ENCODE data around the gene SYCE3.

Gene SYCE3

DNA sequence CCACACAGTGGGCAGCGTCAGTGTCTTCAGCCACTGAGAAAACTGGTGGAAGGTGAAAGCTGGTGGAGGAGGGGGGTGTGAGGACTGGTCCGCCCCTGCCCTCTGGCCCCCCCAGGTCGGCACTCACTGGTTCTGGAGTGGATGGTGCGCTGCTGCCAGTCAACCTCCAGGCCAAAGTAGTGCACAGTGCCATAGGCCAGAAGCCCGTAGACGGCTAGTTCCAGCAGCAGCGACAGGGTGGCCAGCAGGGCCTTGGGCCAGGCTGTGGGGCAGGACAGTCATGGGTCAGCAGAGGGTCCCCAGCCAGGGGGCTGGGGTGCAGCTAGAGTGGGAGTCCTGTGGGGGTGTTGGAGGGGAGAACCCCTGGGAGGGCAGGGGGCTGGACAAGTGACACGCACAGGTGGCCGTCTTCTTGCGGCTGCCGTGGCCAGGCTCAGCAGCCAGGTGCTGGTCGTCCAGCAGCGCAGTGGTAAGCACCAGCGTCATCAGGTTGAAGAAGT, 57.4 kb downstream of the SYCE3 start:
- Histone ChIP-seq H3K27me3 (ENCODE audit: control insufficient read depth, low read length) (no peaks in the 10 kb centered on the region), H3K4me1 (ENCODE audit: control insufficient read depth, low read length) (peaks cover 19% of the 10 kb centered on the region), H3K4me2 (ENCODE audit: low read length) (no peak overlapping the region), H3K9me2 (replicated peaks; ENCODE audit: control insufficient read depth, low read length) (no peaks in the 10 kb centered on the region), H3K9me3 (ENCODE audit: control insufficient read depth, insufficient read depth, low read length) (no peaks in the 10 kb centered on the region), H3K4me3 (ENCODE audit: low read length) (no peak overlapping the region), H3F3A (ENCODE audit: control insufficient read depth, insufficient read depth) (no peaks in the 10 kb centered on the region; the same call in 1 of the 2 replicates), H4K20me1 (ENCODE audit: control insufficient read depth, insufficient read depth, low read depth, low read length) (peaks cover 10% of the 10 kb centered on the region; the same call in 1 of the 2 replicates), H3K27ac (ENCODE audit: low read depth, low read length) (no peak overlapping the region), H3K36me3 (ENCODE audit: control insufficient read depth, low read length) (peaks cover 45% of the 10 kb centered on the region), H3K79me2 (ENCODE audit: control insufficient read depth, low read length) (peaks cover 51% of the 10 kb centered on the region)
- TF ChIP-seq EZH2phosphoT487 (IDR thresholded peaks at IDR 0.05; ENCODE audit: borderline replicate concordance, low read length) = no peak
- TF ChIP-seq, protein P1, sequence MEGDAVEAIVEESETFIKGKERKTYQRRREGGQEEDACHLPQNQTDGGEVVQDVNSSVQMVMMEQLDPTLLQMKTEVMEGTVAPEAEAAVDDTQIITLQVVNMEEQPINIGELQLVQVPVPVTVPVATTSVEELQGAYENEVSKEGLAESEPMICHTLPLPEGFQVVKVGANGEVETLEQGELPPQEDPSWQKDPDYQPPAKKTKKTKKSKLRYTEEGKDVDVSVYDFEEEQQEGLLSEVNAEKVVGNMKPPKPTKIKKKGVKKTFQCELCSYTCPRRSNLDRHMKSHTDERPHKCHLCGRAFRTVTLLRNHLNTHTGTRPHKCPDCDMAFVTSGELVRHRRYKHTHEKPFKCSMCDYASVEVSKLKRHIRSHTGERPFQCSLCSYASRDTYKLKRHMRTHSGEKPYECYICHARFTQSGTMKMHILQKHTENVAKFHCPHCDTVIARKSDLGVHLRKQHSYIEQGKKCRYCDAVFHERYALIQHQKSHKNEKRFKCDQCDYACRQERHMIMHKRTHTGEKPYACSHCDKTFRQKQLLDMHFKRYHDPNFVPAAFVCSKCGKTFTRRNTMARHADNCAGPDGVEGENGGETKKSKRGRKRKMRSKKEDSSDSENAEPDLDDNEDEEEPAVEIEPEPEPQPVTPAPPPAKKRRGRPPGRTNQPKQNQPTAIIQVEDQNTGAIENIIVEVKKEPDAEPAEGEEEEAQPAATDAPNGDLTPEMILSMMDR (IDR thresholded peaks at IDR 0.05; ENCODE audit: low read depth, low read length, poor library complexity, severe bottlenecking) = no peak

DNA sequence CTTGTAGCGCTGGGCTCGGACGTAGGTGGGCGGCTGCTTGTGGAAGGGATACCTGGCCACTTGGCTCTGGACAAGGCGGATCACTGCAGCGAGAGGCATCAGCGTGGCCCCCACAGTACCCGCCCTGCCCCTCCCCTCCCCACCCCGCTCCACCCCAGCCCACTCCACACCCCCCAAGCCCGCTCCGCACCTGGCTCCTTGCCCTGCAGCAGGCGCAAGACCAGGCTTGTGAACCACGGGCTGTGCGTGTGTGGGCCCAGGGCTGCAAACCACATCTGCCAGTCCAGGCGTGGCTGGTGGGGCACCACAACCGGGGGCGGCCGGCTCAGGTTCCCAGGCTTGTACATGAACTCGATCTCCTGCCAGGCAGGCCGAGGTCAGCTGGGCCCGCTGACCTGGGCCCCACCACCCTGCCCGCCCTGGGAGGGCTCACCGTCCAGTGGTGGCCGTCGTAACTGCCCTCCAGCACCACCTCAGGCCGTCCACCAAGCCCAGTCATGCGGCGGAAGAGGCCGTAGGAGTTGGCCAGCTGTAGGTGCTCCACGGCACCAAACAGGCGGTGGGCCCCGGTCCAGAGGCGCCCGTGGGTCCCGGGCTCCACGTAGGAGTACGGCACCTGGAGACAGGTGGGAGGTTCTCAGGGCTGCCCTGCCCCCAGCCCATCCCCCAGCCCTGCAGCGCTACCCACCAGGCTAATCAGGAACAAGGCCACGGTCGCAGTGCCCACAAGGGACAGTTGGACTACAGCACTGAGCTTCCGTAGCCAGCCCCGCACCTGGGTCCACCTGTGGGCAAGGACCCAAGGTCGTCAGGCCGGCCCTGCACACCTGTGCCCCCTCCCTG, 58.1 kb downstream of the SYCE3 start:
- Histone ChIP-seq H3K9me3 (ENCODE audit: control insufficient read depth, insufficient read depth, low read length) (no peaks in the 10 kb centered on the region), H3K27ac (ENCODE audit: low read depth, low read length) (no peak overlapping the region), H3K4me3 (ENCODE audit: low read length) (no peak overlapping the region), H4K20me1 (ENCODE audit: control insufficient read depth, insufficient read depth, low read depth, low read length) (peaks cover 10% of the 10 kb centered on the region; the same call in 1 of the 2 replicates), H3K4me1 (ENCODE audit: control insufficient read depth, low read length) (peaks cover 23% of the 10 kb centered on the region), H3K4me2 (ENCODE audit: low read length) (no peak overlapping the region), H3K9me2 (replicated peaks; ENCODE audit: control insufficient read depth, low read length) (no peaks in the 10 kb centered on the region), H3K36me3 (ENCODE audit: control insufficient read depth, low read length) (peaks cover 42% of the 10 kb centered on the region), H3K79me2 (ENCODE audit: control insufficient read depth, low read length) (peaks cover 44% of the 10 kb centered on the region), H3K27me3 (ENCODE audit: control insufficient read depth, low read length) (no peaks in the 10 kb centered on the region), H3F3A (ENCODE audit: control insufficient read depth, insufficient read depth) (no peaks in the 10 kb centered on the region; the same call in 1 of the 2 replicates)
- TF ChIP-seq, protein P1 (IDR thresholded peaks at IDR 0.05; ENCODE audit: low read depth, low read length, poor library complexity, severe bottlenecking) = no peak
- no peak for TF ChIP-seq EZH2phosphoT487 (IDR thresholded peaks at IDR 0.05; ENCODE audit: borderline replicate concordance, low read length)

DNA sequence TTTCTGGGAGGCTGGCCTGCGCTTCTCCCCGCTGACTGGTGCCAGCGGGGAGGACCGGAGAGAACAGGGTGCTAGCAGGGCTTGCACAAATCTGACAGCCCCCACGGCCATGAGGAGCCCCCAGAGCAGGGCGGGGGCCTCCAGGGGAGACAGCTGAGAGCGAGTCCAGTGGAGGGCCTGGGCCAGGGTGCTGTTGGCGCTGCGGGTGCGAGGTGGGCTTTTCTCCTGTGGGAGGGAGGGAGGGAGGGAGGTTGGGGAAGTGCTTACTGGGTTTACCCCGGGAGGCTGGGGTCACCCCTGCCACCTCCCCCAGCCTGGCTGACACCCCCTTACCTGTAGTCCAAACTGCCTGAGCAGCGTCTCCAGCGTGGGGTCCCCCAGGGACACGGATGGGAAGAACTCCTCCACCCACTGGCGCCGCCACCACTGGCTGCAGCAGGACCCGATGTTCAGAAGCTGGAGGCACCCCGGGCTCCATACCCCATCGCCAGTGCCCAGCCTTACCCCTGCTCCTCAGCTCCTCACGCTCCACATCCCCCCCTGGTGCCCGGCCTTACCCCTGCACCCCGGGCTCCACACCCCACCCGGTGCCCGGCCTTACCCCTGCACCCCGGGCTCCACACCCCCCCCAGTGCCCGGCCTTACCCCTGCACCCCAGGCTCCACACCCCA, 59.1 kb downstream of the SYCE3 start:
- Histone ChIP-seq H3K4me2 (ENCODE audit: low read length) (no peak overlapping the region), H3K9me2 (replicated peaks; ENCODE audit: control insufficient read depth, low read length) (no peaks in the 10 kb centered on the region), H3K79me2 (ENCODE audit: control insufficient read depth, low read length) (peaks cover 34% of the 10 kb centered on the region), H4K20me1 (ENCODE audit: control insufficient read depth, insufficient read depth, low read depth, low read length) (no peaks in the 10 kb centered on the region; the same call in 1 of the 2 replicates), H3K4me1 (ENCODE audit: control insufficient read depth, low read length) (peaks cover 25% of the 10 kb centered on the region), H3K9me3 (ENCODE audit: control insufficient read depth, insufficient read depth, low read length) (no peaks in the 10 kb centered on the region), H3K27me3 (ENCODE audit: control insufficient read depth, low read length) (no peaks in the 10 kb centered on the region), H3F3A (ENCODE audit: control insufficient read depth, insufficient read depth) (peaks cover 3% of the 10 kb centered on the region), H3K36me3 (ENCODE audit: control insufficient read depth, low read length) (peaks cover 35% of the 10 kb centered on the region), H3K27ac (ENCODE audit: low read depth, low read length) (no peak overlapping the region), H3K4me3 (ENCODE audit: low read length) (no peak overlapping the region)
- TF ChIP-seq EZH2phosphoT487 (IDR thresholded peaks at IDR 0.05; ENCODE audit: borderline replicate concordance, low read length) = no peak
- TF ChIP-seq, protein P1 (IDR thresholded peaks at IDR 0.05; ENCODE audit: low read depth, low read length, poor library complexity, severe bottlenecking) = no peak

All from DOHH2 (cell line).